ENCODE measurements around the gene CLDND2. TPM values are rescaled to one million over a fixed set of nuclear protein-coding genes. Genes with fewer than 3 reads are reported as not detected.

The CLDND2 gene
- not detected for total RNA-seq

- no peak for TF ChIP-seq CTCF (IDR thresholded peaks at IDR 0.05; ENCODE audit: low read depth)
Measured at GRCh38 chr19:51368366-51369282, at the start of gene CLDND2. CLDND2 (minus strand) TSS chr19:51369003; CDS start chr19:51368577, 426 bp downstream.

- TF ChIP-seq CTCF (IDR thresholded peaks at IDR 0.05; ENCODE audit: low read depth), result no peak
Measured at GRCh38 chr19:51417810-51418157, 49.0 kb upstream of the CLDND2 start.

- no peak for TF ChIP-seq CTCF (IDR thresholded peaks at IDR 0.05; ENCODE audit: low read depth)
Measured at GRCh38 chr19:51417107-51417809, 48.5 kb upstream of the CLDND2 start, which contains the start of gene SIGLEC10. SIGLEC10 (minus strand) TSS chr19:51417642; CDS start chr19:51417581, 61 bp downstream.

- TF ChIP-seq CTCF (IDR thresholded peaks at IDR 0.05; ENCODE audit: low read depth), result no peak
Measured at GRCh38 chr19:51415187-51415586, 46.4 kb upstream of the CLDND2 start.

DNA sequence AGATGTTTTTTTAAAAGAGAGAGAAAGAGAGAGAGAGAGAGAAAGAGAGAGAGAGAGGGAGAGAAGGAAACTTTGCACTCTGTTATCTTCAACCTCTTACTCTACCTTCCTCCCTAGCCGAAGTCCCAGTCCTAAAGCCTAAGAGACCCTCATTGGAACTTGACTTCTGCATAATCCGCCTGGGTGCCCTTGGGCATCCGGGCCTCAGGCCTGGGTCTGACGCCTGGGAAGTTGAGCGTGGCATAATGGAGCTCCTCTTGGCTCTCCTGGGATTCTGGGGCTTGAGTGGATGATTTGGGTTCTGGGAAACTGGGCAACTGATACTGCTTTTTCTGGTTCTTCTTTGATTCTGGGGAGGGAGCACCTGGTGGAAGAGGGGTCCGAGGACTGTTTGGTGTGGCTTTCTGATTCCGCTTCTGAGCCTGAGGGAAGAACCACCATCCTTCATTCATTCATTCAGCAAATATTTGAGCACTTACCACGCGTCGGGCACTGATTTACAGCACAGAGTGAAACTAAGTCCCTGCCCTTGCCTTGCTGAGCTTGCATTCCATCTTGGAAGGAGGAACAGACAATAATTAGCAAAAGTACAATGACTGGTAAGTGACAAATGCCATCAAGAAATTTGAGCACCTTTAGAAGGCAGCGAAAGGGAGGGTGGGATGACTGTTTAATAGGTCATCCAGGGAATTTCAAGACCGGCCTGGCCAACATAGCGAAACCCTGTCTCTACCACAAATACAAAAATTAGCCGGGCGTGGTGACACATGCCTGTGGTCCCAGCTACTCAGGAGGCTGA, 42.3 kb upstream of the CLDND2 start:
- TF ChIP-seq CTCF (IDR thresholded peaks at IDR 0.05; ENCODE audit: low read depth), result no peak

- TF ChIP-seq CTCF (IDR thresholded peaks at IDR 0.05; ENCODE audit: low read depth), result no peak
Measured at GRCh38 chr19:51407511-51408131, 38.8 kb upstream of the CLDND2 start.
